HEK293 (cell line): ENCODE data around the gene MSRB2.

Source experiments
- CTCF ChIA-PET: fragments of 350-600 bp; formaldehyde crosslinking; extraction: SDS; loops from one replicate; lab custom pipeline; 2021; ENCODE audit warnings: antibody characterized with exemption; lab: Yijun Ruan, JAX
- POLR2A ChIA-PET: fragments of 300-600 bp; formaldehyde crosslinking; extraction: SDS; loops from one replicate; lab custom pipeline; 2020; ENCODE audit warnings: antibody characterized with exemption, inconsistent platforms; lab: Yijun Ruan, JAX
- H3K27ac ChIP-seq: fragments of 200-500 bp; sonication (Bioruptor generic); 2 replicates; pipeline ENCODE4 v1.5.1; 2014; ENCODE audit warnings: low read depth, low read length, control low read depth, inconsistent platforms; ENCODE audit errors: extremely low read depth
- H3K36me3 ChIP-seq, 2 experiments: fragments of 200-500 bp in 1 of 2; sonication (Bioruptor generic) in 1 of 2; 1 replicate in 1 of 2; 2 replicates in 1 of 2; pipeline ENCODE4 v1.5.1; 2014 to 2017; ENCODE audit warnings: inconsistent platforms in 2 of 2, low read length in 2 of 2; ENCODE audit not compliant: control insufficient read depth in 2 of 2, insufficient read depth in 1 of 2
- H3K4me1 ChIP-seq: fragments of 200-500 bp; sonication (Bioruptor generic); 2 replicates; pipeline ENCODE4 v1.5.1; 2014; ENCODE audit warnings: mild to moderate bottlenecking, low read length, inconsistent platforms; ENCODE audit not compliant: control insufficient read depth, insufficient read depth
- H3K4me3 ChIP-seq: 2 replicates; pipeline ENCODE4 v1.5.1; 2011; ENCODE audit warnings: low read depth, mild to moderate bottlenecking, control low read depth, low read length, moderate library complexity
- H3K9me3 ChIP-seq: fragments of 200-500 bp; sonication (Bioruptor generic); 2 replicates; pipeline ENCODE4 v1.5.1; 2014; ENCODE audit warnings: low read depth, low read length, inconsistent platforms; ENCODE audit not compliant: control insufficient read depth, insufficient read depth
- BCL11A ChIP-seq: fragments of 450-650 bp; formaldehyde crosslinking; IDR thresholded peaks from 2 replicates; pipeline ENCODE4 v1.5.1; 2016; ENCODE audit warnings: low read depth, missing biosample characterization, missing genetic modification characterization
- BCL6B ChIP-seq: fragments of 450-650 bp; formaldehyde crosslinking; IDR thresholded peaks from 2 replicates; pipeline ENCODE4 v1.5.1; 2017; ENCODE audit warnings: missing biosample characterization, missing genetic modification characterization
- HOXA7 ChIP-seq: sonication (generic); formaldehyde crosslinking; IDR thresholded peaks from 2 replicates; pipeline ENCODE4 v1.8.1; 2022; ENCODE audit warnings: missing genetic modification reagents, borderline replicate concordance
- INSM2 ChIP-seq: fragments of 450-650 bp; formaldehyde crosslinking; IDR thresholded peaks from 2 replicates; pipeline ENCODE4 v1.5.1; 2016; ENCODE audit warnings: missing biosample characterization, missing genetic modification characterization
- KLF16 ChIP-seq: fragments of 450-650 bp; formaldehyde crosslinking; IDR thresholded peaks from 2 replicates; pipeline ENCODE4 v1.5.1; 2017; ENCODE audit warnings: missing biosample characterization, missing genetic modification characterization
- KLF9 ChIP-seq: fragments of 450-650 bp; formaldehyde crosslinking; IDR thresholded peaks from 2 replicates; pipeline ENCODE4 v1.5.1; 2016; ENCODE audit warnings: missing biosample characterization, missing genetic modification characterization, low read depth
- OVOL3 ChIP-seq: fragments of 450-650 bp; formaldehyde crosslinking; IDR thresholded peaks from 2 replicates; pipeline ENCODE4 v1.5.1; 2016; ENCODE audit warnings: missing biosample characterization, missing genetic modification characterization
- PATZ1 ChIP-seq: fragments of 450-650 bp; formaldehyde crosslinking; IDR thresholded peaks from 2 replicates; pipeline ENCODE4 v1.5.1; 2016; ENCODE audit warnings: missing biosample characterization, missing genetic modification characterization
- PRDM10 ChIP-seq: fragments of 450-650 bp; formaldehyde crosslinking; IDR thresholded peaks from 2 replicates; pipeline ENCODE4 v1.5.1; 2016; ENCODE audit warnings: missing biosample characterization, missing genetic modification characterization
- ZBTB48 ChIP-seq: fragments of 450-650 bp; formaldehyde crosslinking; IDR thresholded peaks from 2 replicates; pipeline ENCODE4 v1.5.1; 2016; ENCODE audit warnings: missing biosample characterization, missing genetic modification characterization
- ZEB2 ChIP-seq: fragments of 450-650 bp; formaldehyde crosslinking; IDR thresholded peaks from 2 replicates; pipeline ENCODE4 v1.5.1; 2016; ENCODE audit warnings: missing biosample characterization, missing genetic modification characterization
- ZNF133 ChIP-seq: fragments of 450-650 bp; formaldehyde crosslinking; IDR thresholded peaks from 2 replicates; pipeline ENCODE4 v1.5.1; 2016; ENCODE audit warnings: missing biosample characterization, missing genetic modification characterization
- ZNF169 ChIP-seq: fragments of 450-650 bp; formaldehyde crosslinking; IDR thresholded peaks from 2 replicates; pipeline ENCODE4 v1.5.1; 2016; ENCODE audit warnings: missing biosample characterization, missing genetic modification characterization
- ZNF175 ChIP-seq: fragments of 450-650 bp; formaldehyde crosslinking; IDR thresholded peaks from 2 replicates; pipeline ENCODE4 v1.5.1; 2016; ENCODE audit warnings: missing biosample characterization, missing genetic modification characterization
- ZNF18 ChIP-seq: fragments of 450-650 bp; formaldehyde crosslinking; IDR thresholded peaks from 2 replicates; pipeline ENCODE4 v1.5.1; 2016; ENCODE audit warnings: missing biosample characterization, missing genetic modification characterization
- ZNF2 ChIP-seq: fragments of 450-650 bp; formaldehyde crosslinking; IDR thresholded peaks from 2 replicates; pipeline ENCODE4 v1.5.1; 2016; ENCODE audit warnings: missing biosample characterization, missing genetic modification characterization
- ZNF488 ChIP-seq: fragments of 450-650 bp; formaldehyde crosslinking; IDR thresholded peaks from 2 replicates; pipeline ENCODE4 v1.5.1; 2016; ENCODE audit warnings: missing biosample characterization, missing genetic modification characterization
- ZNF501 ChIP-seq: fragments of 450-650 bp; formaldehyde crosslinking; IDR thresholded peaks from 2 replicates; pipeline ENCODE4 v1.5.1; 2016; ENCODE audit warnings: missing biosample characterization, missing genetic modification characterization
- ZNF560 ChIP-seq: fragments of 450-650 bp; formaldehyde crosslinking; IDR thresholded peaks from 2 replicates; pipeline ENCODE4 v1.5.1; 2017; ENCODE audit warnings: missing biosample characterization, missing genetic modification characterization, borderline replicate concordance
- ZNF571 ChIP-seq: fragments of 450-650 bp; formaldehyde crosslinking; IDR thresholded peaks from 2 replicates; pipeline ENCODE4 v1.5.0; 2017; ENCODE audit warnings: missing biosample characterization, missing genetic modification characterization
- ZNF791 ChIP-seq: fragments of 450-650 bp; formaldehyde crosslinking; IDR thresholded peaks from 2 replicates; pipeline ENCODE4 v1.5.1; 2016; ENCODE audit warnings: missing biosample characterization, missing genetic modification characterization
- ZSCAN4 ChIP-seq: fragments of 450-650 bp; formaldehyde crosslinking; IDR thresholded peaks from 2 replicates; pipeline ENCODE4 v1.5.1; 2017; ENCODE audit warnings: missing biosample characterization, missing genetic modification characterization

MSRB2 gene

GRCh38 chr10:23157239-23157681 is 61.9 kb downstream of the MSRB2 start:
- TF ChIP-seq KLF16 (tag by site-specific recombination): no peak
- TF ChIP-seq ZSCAN4 (tag by site-specific recombination): no peak
- no peak for TF ChIP-seq INSM2 (tag by site-specific recombination)
- no peak for TF ChIP-seq ZNF791
- TF ChIP-seq ZNF501 (tag by site-specific recombination): no peak
- TF ChIP-seq ZNF169 (tag by site-specific recombination): no peak
- TF ChIP-seq BCL11A: no peak
- TF ChIP-seq ZBTB48 (tag by site-specific recombination): no peak
- no peak for TF ChIP-seq ZNF18 (tag by site-specific recombination)
- no peak for TF ChIP-seq ZNF488 (tag by site-specific recombination)
- TF ChIP-seq ZNF133 (tag by site-specific recombination): no peak
- no peak for TF ChIP-seq ZNF571
- TF ChIP-seq HOXA7: no peak
- TF ChIP-seq ZNF560 (tag by site-specific recombination): no peak
- no peak for TF ChIP-seq ZNF175
- no peak for TF ChIP-seq KLF9 (tag by site-specific recombination)
- Histone ChIP-seq H3K4me3 (no peak overlapping the region), H3K9me3 (no peaks in the 10 kb centered on the region), H3K36me3 (no peaks in the 10 kb centered on the region), H3K4me1 (no peaks in the 10 kb centered on the region), H3K27ac (no peak overlapping the region)
- POLR2A ChIA-PET: no interaction called here
- CTCF ChIA-PET: interaction anchor here (0.7 to 4.7 kb wide), 29 partner anchors 10 to 1164 kb away, joined by 3 to 96 read pairs (median 6); no protein-coding TSS in a partner anchor

GRCh38 chr10:23157691-23158369 is 62.5 kb downstream of the MSRB2 start:
- no peaks in the 10 kb centered on the region for H3K4me1 ChIP-seq
- CTCF ChIA-PET: interaction anchor here (0.6 to 4.7 kb wide), 57 partner anchors 10 to 1399 kb away, joined by 3 to 96 read pairs (median 4); no protein-coding TSS in a partner anchor
- no peaks in the 10 kb centered on the region for H3K36me3 ChIP-seq
- TF ChIP-seq ZEB2 (tag by site-specific recombination) (0 out of 2 replicates have a peak, but pooled peaks have one; percentile 26), OVOL3 (tag by site-specific recombination) (no peak), PRDM10 (tag by site-specific recombination) (0 out of 2 replicates have a peak, but pooled peaks have one; percentile 33), PATZ1 (tag by site-specific recombination) (0 out of 2 replicates have a peak, but pooled peaks have one; percentile 30), BCL6B (tag by site-specific recombination) (no peak), ZNF2 (0 out of 2 replicates have a peak, but pooled peaks have one; percentile 18)
- no peak overlapping the region for H3K4me3 ChIP-seq
- no peak overlapping the region for H3K27ac ChIP-seq
- POLR2A ChIA-PET: no interaction called here
- H3K9me3 ChIP-seq: no peaks in the 10 kb centered on the region
